HuH-7.5 (cell line): ENCODE results near the gene GFRA4.

Experiments
- DNase-seq: peaks from one replicate; pipeline ENCODE4 v3.0.0; 2011; ENCODE audit warnings: low spot score

The GFRA4 gene

GRCh38 chr20:3694864-3695263 is 31.7 kb upstream of the GFRA4 start:
- DNase-seq, result no peak

- no peak for DNase-seq
Observed at GRCh38 chr20:3693376-3693775, 30.2 kb upstream of the GFRA4 start.

GRCh38 chr20:3692706-3693294 is 29.6 kb upstream of the GFRA4 start:
- no peak for DNase-seq

- no peak for DNase-seq
Observed at GRCh38 chr20:3691897-3692296, 28.7 kb upstream of the GFRA4 start.

GRCh38 chr20:3691306-3691705 is 28.1 kb upstream of the GFRA4 start:
- DNase-seq, result no peak

- no peak for DNase-seq
Observed at GRCh38 chr20:3690413-3690812, 27.2 kb upstream of the GFRA4 start.

- no peak for DNase-seq
Observed at GRCh38 chr20:3689978-3690377, 26.8 kb upstream of the GFRA4 start.

- no peak for DNase-seq
Observed at GRCh38 chr20:3687655-3688054, 24.5 kb upstream of the GFRA4 start.

GRCh38 chr20:3686867-3687321 is 23.7 kb upstream of the GFRA4 start:
- no peak for DNase-seq

GRCh38 chr20:3686421-3686820 is 23.2 kb upstream of the GFRA4 start:
- DNase-seq, result no peak

- DNase-seq, result no peak
Observed at GRCh38 chr20:3685341-3685740, 22.1 kb upstream of the GFRA4 start.

GRCh38 chr20:3681931-3682781 is 19.0 kb upstream of the GFRA4 start, which contains the start of gene ADAM33:
TSS of gene ADAM33 (minus strand) at chr20:3682010. CDS start at chr20:3682004, 6 bp downstream.
- peak; percentile 75 for DNase-seq

- DNase-seq, result no peak
Observed at GRCh38 chr20:3681352-3681930, 18.2 kb upstream of the GFRA4 start.

- DNase-seq, result no peak
Observed at GRCh38 chr20:3680701-3681351, 17.6 kb upstream of the GFRA4 start.

GRCh38 chr20:3679749-3680700 is 16.8 kb upstream of the GFRA4 start:
- no peak for DNase-seq

- no peak for DNase-seq
Observed at GRCh38 chr20:3678856-3679720, 15.9 kb upstream of the GFRA4 start.

- DNase-seq, result no peak
Observed at GRCh38 chr20:3678198-3678597, 15.0 kb upstream of the GFRA4 start.

- no peak for DNase-seq
Observed at GRCh38 chr20:3677733-3678132, 14.5 kb upstream of the GFRA4 start.

- DNase-seq, result no peak
Observed at GRCh38 chr20:3674995-3675900, 12.0 kb upstream of the GFRA4 start.
